ENCODE measurements around the gene TAGLN2. TPM values are rescaled to one million over a fixed set of nuclear protein-coding genes. Genes with fewer than 3 reads are reported as not detected.

The TAGLN2 gene
- total and polyA plus RNA-seq, 9 of the 15 experiments (the other 6 are each of a cell fraction or from before 2014, with no cell fraction given): 192 to 683 (median 455) TPM

DNA sequence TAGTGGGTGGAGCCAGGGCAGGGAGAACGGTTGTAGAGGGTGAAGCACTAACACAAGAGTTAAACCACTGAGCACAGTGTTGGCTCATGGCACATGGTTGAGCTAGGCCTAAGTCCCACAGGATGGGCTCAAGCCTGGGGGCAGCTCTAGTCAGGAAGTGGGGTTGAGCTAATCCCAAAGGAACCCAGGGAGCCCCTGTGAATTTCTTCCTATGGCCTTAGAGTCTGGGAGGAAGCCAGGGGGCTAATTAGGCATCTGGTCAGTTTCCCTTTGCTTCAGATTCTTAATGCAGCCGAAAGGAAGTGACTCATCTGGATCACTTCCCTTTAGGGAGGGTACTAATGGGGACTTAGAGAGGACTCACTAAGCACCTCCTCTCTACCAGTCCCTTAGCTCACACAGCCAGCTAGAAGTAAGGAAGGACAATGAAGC lies 35.5 kb downstream of the TAGLN2 start (continued):
- no peak for TF ChIP-seq COPS2 (conservative IDR thresholded peaks at IDR 0.05)
- no peak for TF ChIP-seq HBP1 (CRISPR knock-in tag; IDR thresholded peaks at IDR 0.05)
- no peak for TF ChIP-seq PHB (CRISPR knock-in tag; IDR thresholded peaks at IDR 0.05)
- TF ChIP-seq ETV6 (IDR thresholded peaks at IDR 0.05; ENCODE audit: borderline replicate concordance in 1 of 2, low read depth in 2 of 2, low read length in 1 of 2): peak in 1 of 2 experiments; percentile 56; a peak in 1 of 4 replicates
- no peak for TF ChIP-seq ETV6 (CRISPR knock-in tag; IDR thresholded peaks at IDR 0.05; ENCODE audit: borderline replicate concordance)
- no peak for TF ChIP-seq KLF16 (IDR thresholded peaks at IDR 0.05)
- TF ChIP-seq, protein P1, sequence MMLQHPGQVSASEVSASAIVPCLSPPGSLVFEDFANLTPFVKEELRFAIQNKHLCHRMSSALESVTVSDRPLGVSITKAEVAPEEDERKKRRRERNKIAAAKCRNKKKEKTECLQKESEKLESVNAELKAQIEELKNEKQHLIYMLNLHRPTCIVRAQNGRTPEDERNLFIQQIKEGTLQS (IDR thresholded peaks at IDR 0.05): peak; percentile 78
- TF ChIP-seq, protein P1 (CRISPR knock-in tag; conservative IDR thresholded peaks at IDR 0.05): peak; percentile 73; the same call in 1 of the 2 replicates
- no peak for TF ChIP-seq EHMT2 (IDR thresholded peaks at IDR 0.05)
- TF ChIP-seq ETV5 (CRISPR knock-in tag; IDR thresholded peaks at IDR 0.05; ENCODE audit: low read depth): peak; percentile 34; the same call in 1 of the 2 replicates
- no peak for TF ChIP-seq TAL1 (IDR thresholded peaks at IDR 0.05)
- no peak for TF ChIP-seq CSDE1 (IDR thresholded peaks at IDR 0.05)
- TF ChIP-seq CTBP1 (IDR thresholded peaks at IDR 0.05; ENCODE audit: borderline replicate concordance): no peak
- peak; percentile 89 for TF ChIP-seq SPI1 (IDR thresholded peaks at IDR 0.05; ENCODE audit: borderline replicate concordance, low read depth, low read length)
- TF ChIP-seq ZBTB5 (IDR thresholded peaks at IDR 0.05): no peak
- no peak for TF ChIP-seq PCBP1 (IDR thresholded peaks at IDR 0.05; ENCODE audit: low read depth, low read length, poor library complexity, severe bottlenecking)
- no peak for TF ChIP-seq RFX7 (CRISPR knock-in tag; IDR thresholded peaks at IDR 0.05)
- no peak for TF ChIP-seq ZNF41 (CRISPR knock-in tag; conservative IDR thresholded peaks at IDR 0.05)
- no peak for TF ChIP-seq ZNF699 (CRISPR knock-in tag; IDR thresholded peaks at IDR 0.05; ENCODE audit: insufficient replicate concordance)
- no peak for TF ChIP-seq HNRNPH1 (optimal IDR thresholded peaks at IDR 0.05; ENCODE audit: low read depth, low read length)
- no peak for TF ChIP-seq KHSRP (IDR thresholded peaks at IDR 0.05)
- no peak for TF ChIP-seq IRF9 (tag; IDR thresholded peaks at IDR 0.05)
- no peak for TF ChIP-seq CBFA2T2 (conservative IDR thresholded peaks at IDR 0.05)
- TF ChIP-seq EP300 (IDR thresholded peaks at IDR 0.05; ENCODE audit: low read length): peak; percentile 35; the same call in 1 of the 2 replicates
- TF ChIP-seq, protein P2, sequence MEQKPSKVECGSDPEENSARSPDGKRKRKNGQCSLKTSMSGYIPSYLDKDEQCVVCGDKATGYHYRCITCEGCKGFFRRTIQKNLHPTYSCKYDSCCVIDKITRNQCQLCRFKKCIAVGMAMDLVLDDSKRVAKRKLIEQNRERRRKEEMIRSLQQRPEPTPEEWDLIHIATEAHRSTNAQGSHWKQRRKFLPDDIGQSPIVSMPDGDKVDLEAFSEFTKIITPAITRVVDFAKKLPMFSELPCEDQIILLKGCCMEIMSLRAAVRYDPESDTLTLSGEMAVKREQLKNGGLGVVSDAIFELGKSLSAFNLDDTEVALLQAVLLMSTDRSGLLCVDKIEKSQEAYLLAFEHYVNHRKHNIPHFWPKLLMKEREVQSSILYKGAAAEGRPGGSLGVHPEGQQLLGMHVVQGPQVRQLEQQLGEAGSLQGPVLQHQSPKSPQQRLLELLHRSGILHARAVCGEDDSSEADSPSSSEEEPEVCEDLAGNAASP (IDR thresholded peaks at IDR 0.05): no peak
